Measurements from ENCODE around the gene PRR19.

PRR19 gene

GRCh38 chr19:42352301-42353259, 50.6 kb downstream of the PRR19 start:
- DNase-seq: peak; percentile 81

- DNase-seq: no peak
Measured at GRCh38 chr19:42353341-42354015, 51.5 kb downstream of the PRR19 start.

DNA sequence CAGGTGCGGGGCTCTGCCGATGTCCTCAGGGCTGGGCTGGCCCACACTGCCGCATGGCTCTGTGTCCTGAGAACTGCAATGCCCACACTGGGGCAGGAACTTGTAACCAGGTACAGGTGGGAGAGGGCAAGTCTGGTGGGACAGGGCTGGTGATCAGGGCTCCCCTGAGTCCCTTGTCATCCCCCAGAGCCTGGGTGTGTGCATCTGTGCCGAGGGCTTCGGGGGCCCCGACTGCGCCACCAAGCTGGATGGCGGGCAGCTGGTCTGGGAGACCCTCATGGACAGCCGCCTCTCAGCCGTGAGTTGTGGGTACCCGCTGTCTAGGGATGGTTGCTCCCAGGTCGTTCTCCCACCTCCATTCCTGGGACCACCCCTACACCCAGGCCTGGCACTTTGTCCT, 54.0 kb downstream of the PRR19 start:
- DNase-seq: no peak

- no peak for DNase-seq
Measured at GRCh38 chr19:42356686-42357085, 54.8 kb downstream of the PRR19 start.

GRCh38 chr19:42357290-42357689, 55.4 kb downstream of the PRR19 start:
- no peak for DNase-seq
